GM18907 (cell line): ENCODE measurements around the gene ARAP1.
A peak's percentile ranks its signal among the peaks of the same experiment; 100 is the strongest.

Experiments used
- ATAC-seq: cut with Tn5 transposase; IDR thresholded peaks from one replicate; pipeline ENCODE4 v1.9.1; 2021; ENCODE audit warnings: mild to moderate bottlenecking, moderate library complexity; ENCODE audit not compliant: unreplicated experiment

ARAP1 gene

DNA sequence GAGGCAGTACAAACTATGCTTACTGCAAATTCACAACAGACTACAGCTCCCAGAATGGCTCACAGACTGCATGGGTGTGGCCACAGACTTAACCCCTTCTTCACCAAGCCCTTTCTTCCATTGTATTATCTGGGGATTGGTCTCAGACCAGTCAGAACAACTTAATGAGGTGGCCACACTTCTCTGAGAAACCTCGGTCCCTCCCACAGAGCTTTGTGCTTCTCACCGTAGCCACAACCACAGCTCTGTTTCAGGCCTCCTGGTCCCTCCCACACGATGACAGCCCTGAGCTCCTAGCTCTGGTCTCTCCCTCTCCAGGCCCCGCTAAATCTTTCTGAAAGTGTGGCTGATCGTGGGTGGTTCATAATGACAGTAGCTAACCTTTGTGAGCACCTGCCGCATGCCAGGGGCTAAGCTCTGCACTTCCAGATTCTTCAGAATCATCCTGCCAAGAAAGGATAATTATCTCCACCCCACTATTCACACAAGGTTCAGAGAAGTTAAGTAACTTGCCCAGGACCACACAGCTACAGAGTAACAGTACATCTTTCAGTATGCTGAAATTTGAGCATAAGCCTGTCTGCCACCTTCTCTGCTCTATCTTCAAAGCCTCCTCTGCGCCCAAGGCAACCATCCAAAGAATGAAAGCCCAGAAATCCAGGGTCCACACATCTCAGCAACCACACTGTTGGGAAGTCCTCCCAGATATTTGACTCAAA lies 83.4 kb downstream of the ARAP1 start:
- ATAC-seq, result peak; percentile 78

DNA sequence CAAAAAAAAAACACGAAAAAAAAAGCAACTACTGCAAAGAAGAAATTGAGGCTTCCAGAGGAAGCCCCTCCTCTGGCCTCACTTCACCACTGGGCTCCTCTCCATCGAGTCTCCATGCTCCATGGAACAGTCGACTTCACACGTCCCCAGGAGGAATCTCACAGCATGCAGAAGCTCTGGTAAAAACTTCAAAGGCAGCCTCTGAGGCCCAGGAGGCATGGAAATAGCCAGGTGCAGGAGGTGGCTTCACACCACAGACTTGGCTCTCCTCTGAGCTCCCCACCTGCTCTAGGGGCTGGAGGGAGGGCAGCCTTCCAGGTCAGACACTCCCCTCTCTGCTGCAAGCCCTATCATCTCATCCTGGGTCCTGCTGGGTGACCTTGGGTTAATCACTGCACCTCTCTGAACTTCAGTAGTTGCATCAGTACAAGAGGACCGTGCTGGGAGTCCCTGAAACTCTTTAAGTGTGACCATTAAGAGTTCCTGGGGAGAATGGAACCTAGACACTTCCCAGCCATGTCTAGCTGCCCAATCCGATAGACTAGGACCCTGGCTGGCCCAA lies 86.2 kb downstream of the ARAP1 start:
- ATAC-seq, result no peak

DNA sequence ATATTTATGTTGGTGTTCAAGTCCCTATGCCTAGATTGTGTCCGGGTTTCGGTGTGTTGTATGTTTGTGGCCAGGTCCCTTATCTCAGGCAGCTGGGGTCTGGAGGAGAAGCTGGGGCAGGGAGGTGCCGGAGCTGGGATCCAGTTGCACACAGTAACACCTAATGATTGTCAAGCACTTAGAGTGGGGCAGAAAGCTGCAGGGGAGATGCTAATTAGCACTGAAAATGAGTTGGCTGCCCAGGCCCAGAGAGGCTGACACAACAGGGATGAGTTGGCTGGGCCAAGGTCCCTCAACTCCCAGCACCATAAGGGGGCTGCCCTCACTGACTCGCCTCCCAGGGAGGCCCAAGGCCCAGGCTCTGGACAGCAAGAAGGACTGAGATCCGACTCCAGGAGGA lies 90.2 kb downstream of the ARAP1 start:
- no peak for ATAC-seq

DNA sequence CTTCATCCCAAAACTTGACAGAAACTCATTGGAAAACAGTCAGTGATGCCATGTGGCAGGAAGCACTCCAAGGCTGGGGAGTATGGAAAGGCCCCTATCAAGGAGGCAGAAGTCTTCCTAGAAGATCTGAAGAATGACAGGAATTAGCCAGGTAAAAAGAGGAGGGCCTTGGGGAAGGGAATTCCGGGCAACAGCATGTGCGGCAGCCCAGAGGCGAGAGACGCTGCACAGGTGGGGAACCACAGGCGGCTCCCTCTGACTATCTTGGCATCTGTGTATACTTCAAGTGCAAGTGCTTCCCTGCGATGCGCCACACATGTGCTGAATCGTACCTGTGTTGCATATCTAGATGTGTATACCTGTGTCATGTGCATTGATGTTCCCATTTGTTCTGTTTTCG lies 90.7 kb downstream of the ARAP1 start:
- ATAC-seq, result no peak

DNA sequence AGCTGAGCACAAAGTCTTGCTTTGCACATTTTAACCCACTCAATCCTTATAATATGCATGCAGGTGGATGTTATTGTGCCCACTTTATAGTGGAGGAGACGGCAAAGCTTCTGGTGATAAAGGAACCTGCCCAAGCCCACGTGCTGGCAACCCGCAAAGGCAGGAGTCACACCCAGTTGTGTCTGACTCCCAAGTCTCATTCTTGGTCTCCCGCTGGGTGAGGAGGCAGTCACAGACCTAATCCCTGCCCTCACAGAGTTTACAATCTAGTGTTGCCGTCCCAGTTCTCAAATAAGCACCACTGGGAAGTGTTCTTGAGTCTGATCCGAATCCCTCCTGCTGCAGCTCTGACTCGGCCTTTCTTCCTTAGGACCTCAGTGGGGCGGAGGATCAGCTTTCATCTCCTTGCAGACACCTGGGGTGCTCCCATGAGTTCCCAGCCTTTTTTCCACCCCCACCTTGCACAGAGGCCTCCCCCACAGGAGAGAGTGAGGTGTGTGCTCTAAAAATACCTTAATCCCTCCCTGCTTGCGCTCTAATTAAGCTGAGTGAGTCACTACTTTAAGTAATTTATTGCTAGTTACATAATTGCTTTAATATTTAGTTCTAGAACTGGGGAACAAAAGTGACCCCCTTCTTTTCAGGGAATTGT lies 93.1 kb downstream of the ARAP1 start:
- ATAC-seq, result no peak

DNA sequence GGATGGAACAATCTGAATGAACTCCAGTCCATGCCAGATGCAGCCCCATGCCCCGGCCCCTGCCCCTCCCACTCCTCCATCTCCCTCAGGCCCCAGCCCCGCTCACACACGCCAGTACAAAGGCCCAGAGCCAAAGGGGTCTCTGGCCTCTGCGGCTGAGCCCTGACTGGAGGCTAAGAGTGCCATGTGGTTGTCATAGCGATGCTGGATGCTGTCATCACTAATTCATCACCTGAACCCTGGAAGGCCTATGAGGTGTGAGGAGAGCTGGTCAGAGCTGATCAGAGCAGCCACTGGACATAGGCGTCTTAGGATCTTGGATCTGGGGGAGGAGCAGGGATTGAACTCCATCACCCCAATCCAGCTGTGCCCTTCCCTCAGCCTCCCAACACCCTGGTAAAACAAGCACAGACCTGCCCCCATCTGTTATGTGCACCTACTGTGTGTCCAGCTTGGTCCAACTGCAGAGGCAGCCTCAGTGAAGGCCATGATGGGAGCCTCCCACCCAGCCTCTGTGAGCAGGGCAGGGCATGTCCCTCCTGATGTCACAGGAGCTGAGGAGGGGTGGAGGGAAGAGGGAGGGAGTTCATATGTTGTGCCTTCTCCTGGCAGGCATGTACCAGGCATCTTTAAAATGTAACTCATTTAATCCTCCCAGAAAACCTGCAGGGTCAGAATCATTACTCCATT lies 94.7 kb downstream of the ARAP1 start:
- ATAC-seq, result no peak

DNA sequence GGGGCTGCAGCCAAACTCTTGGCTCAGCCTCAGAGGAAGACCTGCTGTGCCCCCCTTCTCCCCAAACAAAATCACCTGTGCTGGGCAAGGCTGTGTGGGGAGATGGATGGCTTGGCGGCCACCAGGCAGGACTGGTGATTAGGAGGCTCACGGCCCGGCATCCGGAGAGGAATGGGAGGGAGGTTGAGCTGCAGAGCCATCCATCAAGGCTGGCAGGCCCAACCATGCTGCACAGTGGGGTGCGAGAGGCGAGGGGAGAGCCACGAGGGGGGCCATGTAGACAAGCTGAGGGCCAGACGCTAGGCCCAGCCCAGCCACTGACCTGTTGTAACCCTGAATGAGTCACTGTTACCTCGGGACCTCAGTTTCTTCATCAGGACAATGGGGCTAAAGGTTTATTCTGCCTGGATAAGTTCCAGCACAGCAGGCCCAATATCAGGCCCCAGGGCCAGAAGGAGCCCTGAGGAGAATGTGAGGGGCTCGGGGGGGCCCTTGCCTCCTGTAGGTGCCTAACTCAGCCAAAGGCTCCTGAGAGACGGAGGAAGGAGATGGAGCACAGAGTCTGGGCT lies 96.2 kb downstream of the ARAP1 start:
- no peak for ATAC-seq

DNA sequence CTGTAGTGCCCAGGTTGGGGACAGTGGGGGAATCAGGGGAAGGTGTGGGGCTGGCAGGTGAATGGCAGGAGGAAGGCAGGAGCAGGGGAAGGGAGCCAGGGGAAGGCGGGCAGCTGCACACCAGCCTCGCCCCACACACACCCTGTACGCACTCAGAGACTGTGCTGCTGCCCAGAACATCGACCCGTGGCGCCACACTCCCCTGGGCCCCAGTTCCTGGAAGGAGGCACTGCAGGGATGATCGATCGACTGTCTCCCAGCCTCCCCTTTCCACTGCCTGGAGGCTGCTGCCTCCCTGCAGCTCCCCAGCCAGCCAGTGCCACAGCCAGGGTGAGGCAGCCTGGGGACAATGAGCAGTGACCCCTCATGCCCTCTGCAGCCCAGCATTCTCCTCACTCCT lies 97.2 kb downstream of the ARAP1 start:
- no peak for ATAC-seq

DNA sequence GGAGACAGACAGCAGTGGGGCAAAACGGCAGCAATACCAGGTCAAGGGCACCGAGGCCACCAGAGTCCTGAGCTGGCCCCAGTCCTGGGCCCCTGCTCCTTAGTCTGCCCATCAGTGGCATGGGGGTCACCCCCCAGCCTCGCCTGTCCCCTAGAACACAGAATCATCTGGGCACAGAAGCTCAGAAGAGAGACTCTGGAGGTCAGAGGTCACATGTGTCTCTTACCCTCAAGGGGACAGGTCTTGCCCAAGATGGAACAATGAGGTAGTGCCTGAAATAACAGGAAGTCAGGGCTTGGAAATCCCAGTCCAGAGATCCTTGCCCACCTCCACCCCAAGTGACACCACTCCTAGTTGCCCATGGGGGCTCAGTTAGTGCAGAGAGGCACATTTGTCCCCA lies 98.6 kb downstream of the ARAP1 start:
- ATAC-seq, result no peak

DNA sequence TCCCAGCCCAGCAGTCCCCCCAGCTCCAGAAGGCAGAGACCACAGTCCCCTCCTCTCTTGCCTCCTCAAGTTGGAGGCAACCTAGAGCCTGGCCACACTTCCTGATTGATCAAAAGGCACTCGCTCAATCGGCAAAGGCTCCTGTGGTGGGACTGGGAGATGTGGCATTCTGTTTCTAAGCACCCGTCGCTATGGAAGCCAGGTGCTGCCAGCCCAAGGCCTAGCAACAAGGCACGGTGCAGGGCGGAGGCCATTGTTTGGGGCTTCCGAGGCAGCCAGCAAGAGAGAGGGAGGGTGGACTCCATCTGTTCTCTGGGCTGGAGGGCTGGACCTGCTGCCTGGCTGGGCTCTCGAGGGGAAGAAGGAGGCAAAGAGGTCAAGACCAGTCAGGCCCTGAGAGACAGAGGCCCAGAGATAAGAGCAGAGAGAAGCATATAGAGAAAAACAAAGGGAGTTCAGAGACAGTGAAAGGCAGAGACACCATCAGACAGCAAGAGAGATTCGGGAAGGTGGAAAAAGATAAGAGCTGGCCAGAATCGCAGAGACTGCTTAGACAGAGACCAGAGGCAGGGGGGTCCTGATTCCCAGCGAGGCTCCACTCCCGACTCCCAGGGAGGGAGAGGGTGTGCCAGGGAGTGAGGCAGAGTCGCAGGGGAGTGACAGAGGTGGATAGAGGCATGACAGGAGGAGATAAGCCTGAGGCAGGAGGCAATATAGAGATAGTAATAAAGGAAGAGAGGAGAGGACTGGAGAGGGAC lies 99.2 kb downstream of the ARAP1 start:
- ATAC-seq, result no peak

DNA sequence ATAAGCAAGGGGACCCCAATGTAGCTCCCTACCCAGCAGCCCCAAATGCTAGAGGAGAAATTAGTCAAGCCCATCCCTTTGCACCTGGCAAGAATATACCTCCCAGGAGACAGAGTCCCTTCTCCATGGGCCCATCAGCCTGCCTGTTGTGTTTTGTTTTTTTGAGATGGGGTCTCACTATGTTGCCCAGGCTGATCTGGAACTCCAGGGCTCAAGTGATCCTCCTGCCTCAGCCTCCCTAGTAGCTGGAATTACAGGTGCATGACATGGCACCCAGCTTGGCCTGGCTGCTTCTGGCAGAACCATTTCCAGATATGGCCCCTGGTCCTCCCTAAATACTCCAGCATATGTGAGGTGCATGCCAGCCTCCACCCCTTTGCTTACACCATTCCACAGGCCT lies 100.1 kb downstream of the ARAP1 start:
- ATAC-seq, result no peak

DNA sequence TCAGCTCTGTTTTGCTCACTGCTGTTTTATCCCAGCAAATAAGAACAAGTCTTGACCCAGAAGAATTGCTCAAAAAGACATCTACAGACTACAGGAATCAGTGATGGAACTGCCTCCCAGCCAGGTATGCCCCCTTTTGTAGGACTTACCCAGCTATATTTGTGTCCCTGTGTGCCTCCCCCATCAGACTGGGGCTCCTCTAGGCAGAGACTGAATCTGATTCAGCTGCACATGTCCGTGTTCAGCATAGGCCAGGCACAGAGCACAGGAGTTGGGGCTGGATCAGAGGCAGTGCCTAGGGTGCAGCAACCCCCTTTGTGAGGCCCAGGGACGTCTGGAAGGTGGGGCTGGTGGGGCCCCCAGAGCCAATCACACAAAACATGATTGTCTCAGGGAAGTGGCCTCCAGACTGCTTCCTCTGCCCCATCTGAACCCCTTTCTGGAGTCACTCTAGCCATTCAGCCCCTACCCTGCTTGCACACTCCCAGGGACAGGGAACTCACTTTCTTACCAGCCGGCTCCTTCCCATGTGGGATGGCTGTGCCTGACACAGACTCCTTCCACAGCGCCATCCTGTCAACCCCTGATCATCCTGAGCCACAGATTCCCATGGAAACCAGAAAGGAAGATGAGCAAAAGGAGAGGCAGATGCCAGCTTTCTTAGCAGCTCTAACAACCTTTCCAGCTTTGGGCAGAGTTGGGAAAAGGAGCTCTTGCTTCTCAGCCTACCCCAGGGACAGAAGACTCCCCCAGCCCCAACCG lies 102.8 kb downstream of the ARAP1 start:
- no peak for ATAC-seq

DNA sequence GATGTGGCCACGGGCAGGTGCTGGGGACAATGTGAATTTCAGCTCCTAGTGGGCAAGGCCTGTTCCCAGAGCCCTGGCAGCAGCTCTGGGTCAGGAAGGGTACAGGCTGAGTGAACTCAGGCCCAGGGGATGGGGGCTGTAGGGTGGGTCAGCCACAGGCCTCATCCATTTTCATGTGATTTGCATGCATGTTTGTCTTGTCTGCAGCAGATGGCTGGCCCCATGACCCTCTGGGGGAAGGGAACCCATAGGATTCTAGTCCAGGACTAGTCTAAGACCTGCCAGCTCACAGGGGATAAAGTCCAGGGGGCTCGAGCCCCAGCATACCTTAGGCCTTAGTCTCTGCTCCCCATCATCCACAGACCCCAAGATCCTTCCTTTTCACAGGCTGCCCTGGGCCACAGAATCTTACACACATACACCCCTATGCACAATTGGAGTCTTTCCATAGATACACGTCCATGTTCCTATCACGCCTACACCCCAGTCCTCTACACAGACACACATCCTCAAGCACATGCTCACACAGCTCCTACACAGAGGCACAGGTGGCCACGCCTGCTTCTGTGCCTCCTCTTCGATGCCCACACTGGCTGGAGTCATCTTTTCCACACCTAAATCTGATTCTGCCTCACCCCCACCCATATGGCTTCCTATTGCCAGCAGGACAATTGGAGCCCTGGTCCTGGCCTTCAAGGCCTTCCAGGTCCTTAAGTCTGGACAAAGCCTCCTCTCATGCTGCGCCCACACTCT lies 103.6 kb downstream of the ARAP1 start:
- ATAC-seq, result no peak

DNA sequence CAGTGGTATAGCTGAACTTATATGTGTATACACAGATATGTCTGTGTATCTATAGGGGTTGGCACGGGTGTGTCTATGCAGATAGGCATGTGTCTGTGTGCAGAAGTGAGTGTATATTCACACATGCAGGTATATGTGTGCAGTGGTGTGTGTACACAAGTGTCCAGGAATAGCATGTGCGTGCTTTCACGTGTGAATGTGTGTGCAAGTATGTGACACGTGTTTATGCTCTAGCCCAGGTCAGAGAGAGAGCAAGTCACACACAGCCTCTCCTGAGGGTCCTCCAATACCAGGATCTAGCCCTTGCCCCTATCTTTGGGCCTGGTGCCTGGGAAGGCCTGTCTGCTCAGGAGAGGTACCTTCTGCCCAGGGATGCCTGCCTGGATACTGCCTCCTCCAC lies 104.3 kb downstream of the ARAP1 start:
- ATAC-seq, result no peak

DNA sequence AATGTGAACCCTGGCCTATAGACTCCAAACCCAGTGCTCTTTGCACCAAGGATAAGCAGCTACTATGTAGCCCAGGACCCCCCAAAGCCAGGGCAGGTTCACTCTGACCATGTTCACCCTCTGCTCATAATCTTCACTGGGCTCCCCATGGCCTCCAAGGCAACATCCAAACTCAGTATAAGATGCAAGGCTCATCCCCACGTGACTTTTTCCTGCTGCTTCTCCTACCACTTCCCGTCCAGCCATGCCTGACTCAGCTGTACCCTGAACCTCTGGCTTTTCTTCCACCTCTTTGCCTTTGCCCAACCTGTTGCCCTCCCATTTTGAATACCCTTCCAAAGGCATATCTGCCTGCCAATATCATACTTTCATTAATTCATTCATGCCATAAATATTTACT lies 105.7 kb downstream of the ARAP1 start:
- ATAC-seq, result no peak

DNA sequence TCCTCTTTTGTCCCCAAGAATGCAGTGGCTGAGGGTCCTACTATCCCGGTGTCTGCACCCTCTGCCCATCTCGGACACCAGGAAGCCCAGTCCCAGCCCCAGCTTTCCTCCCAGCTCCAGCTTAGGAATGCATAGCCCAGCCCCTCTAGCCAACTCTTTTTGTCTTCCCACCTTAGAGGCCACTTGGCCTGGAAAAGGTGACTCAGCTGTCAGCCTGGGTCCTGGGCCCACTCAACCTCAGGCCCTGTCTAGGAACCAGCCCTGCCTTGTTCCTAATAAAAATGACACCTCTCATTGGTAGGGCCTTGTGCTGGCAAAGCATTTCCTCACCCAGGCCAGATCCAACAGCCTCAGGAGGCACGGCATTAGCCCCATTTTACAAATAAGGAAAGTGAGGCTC lies 106.2 kb downstream of the ARAP1 start:
- no peak for ATAC-seq

DNA sequence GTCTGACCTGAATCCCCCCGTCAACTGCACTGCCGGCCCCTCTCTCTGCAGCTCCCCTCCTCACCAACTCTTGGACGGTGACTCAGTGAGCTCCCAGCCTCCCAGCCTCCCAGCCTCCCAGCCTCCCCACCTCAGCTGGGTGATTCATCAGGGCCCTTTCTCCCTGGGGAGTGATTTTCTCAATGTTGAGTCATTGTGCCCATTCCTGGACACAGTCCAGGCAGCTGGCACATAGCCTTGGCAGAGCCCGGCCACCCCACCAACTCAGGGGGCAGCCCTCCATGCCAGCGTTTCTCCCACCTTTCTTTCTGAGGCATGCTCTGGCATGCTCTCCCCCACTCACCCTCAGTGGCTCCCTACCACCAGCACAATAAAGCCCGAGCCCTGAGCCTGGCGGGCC lies 108.7 kb downstream of the ARAP1 start:
- no peak for ATAC-seq

DNA sequence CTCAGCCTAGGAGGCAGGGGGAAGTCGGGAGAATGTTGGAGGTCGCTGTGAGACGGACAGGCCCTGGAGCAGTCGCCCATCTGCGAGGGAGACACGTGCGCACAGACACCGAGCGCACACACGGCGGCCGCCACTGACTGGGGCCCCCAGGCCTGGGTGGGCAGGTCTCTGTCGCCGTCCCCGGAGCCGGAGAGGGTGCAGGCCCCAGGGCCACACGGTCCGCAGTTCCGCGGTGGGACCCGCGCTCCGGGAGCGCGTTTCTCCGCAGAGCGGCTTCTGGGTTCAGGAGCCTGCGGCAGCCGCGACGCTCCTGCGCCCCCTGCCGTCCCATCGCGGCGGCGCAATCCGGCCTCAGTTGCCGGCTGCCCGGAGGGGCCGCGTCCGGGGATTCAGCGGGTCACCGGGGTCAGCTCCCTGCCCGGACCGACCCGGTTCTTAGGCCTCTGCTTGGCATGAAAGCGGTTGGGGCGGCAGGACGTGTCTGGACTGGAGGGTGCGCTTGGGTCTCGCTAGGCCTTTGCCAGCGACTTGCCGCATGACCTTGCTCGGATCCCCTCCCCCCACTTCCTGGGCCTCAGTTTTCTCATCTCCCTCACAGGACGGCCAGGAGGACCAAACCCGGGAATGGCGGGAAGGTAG lies 109.2 kb downstream of the ARAP1 start:
- ATAC-seq, result no peak
